Colonic mucosa (tissue), 4 donors: Measurements from ENCODE around the gene APBB3. TPM values are rescaled to one million over a fixed set of nuclear protein-coding genes. Genes with fewer than 3 reads are reported as not detected.

Experiments
- DNase-seq: peaks from one replicate; pipeline ENCODE4 v3.0.0-alpha.2; 2020
- H3K27ac ChIP-seq: fragments of 200-600 bp; one replicate; pipeline ENCODE4 v1.8.0; 2021
- H3K27me3 ChIP-seq: fragments of 200-600 bp; one replicate; pipeline ENCODE4 v1.8.0; 2021
- H3K36me3 ChIP-seq: fragments of 200-600 bp; one replicate; pipeline ENCODE4 v1.8.0; 2021
- H3K4me1 ChIP-seq: fragments of 200-600 bp; one replicate; pipeline ENCODE4 v1.8.0; 2021; ENCODE audit warnings: mild to moderate bottlenecking
- H3K4me3 ChIP-seq: fragments of 200-600 bp; one replicate; pipeline ENCODE4 v1.8.0; 2021
- H3K9ac ChIP-seq, 2 donors: one replicate each; pipeline ENCODE4 v1.7.0; 2013; ENCODE audit warnings: control low read depth in 2 of 2, low read depth in 2 of 2, low read length in 2 of 2
- H3K9me3 ChIP-seq: fragments of 200-600 bp; one replicate; pipeline ENCODE4 v1.8.0; 2021
- CTCF ChIP-seq: fragments of 200-600 bp; IDR thresholded peaks from one replicate; pipeline ENCODE4 v1.8.0; 2022; ENCODE audit warnings: antibody characterized with exemption, mild to moderate bottlenecking
- intact Hi-C: fragments of 100-400 bp; cut with DNase I; formaldehyde crosslinking; loops from one replicate; pipeline ENCODE4 v1.14.1; 2022
- total RNA-seq, 2 donors: library from RNA; stranded (reverse); fragmentation: NEBNext Ultra II Directional in 1 of 2; extraction: Animal tissue kit (Norgen Biotek cat#: 25700) in 1 of 2; gene quantifications; one replicate each; pipeline ENCODE4 v1.2.1, GENCODE V29; 2021
- donor health status: healthy.
- donor health status: DM: no; HTN: no; CAD: no.
- donor health status: DM: no; HTN: no; CAD: no.

Gene APBB3
- total RNA-seq, 2 donors from 2014 or later, result 11.0 to 17.0 TPM

GRCh38 chr5:140553657-140554056, 10.7 kb downstream of the APBB3 start:
- DNase-seq, result no peak
- no peak overlapping the region for H3K4me3 ChIP-seq
- no peaks in the 10 kb centered on the region for H3K9me3 ChIP-seq
- peaks cover 13% of the 10 kb centered on the region for H3K36me3 ChIP-seq
- no peak for TF ChIP-seq CTCF
- H3K9ac ChIP-seq, result no peak overlapping the region
- intact Hi-C loops, result no loop called here
- peaks cover 27% of the 10 kb centered on the region for H3K4me1 ChIP-seq
- no peak overlapping the region for H3K27ac ChIP-seq
- H3K27me3 ChIP-seq, result no peaks in the 10 kb centered on the region

GRCh38 chr5:140551872-140552271, 12.5 kb downstream of the APBB3 start:
- no peak for TF ChIP-seq CTCF
- no peak overlapping the region for H3K4me3 ChIP-seq
- H3K27ac ChIP-seq, result no peak overlapping the region
- no peak overlapping the region for H3K9ac ChIP-seq
- no peaks in the 10 kb centered on the region for H3K27me3 ChIP-seq
- DNase-seq, result no peak
- intact Hi-C loops, result no loop called here
- H3K4me1 ChIP-seq, result peaks cover 33% of the 10 kb centered on the region
- H3K36me3 ChIP-seq, result peaks cover 13% of the 10 kb centered on the region
- H3K9me3 ChIP-seq, result no peaks in the 10 kb centered on the region

- Histone ChIP-seq H3K27me3 (no peaks in the 10 kb centered on the region), H3K9ac (no peak overlapping the region), H3K4me1 (peaks cover 29% of the 10 kb centered on the region), H3K27ac (peak overlapping the region; percentile 93), H3K4me3 (no peak overlapping the region), H3K36me3 (peaks cover 13% of the 10 kb centered on the region), H3K9me3 (no peaks in the 10 kb centered on the region)
- no peak for DNase-seq
- no peak for TF ChIP-seq CTCF
- intact Hi-C loops, result no loop called here
Measured at GRCh38 chr5:140550147-140551079, 14.0 kb downstream of the APBB3 start.

GRCh38 chr5:140549237-140550144, 14.9 kb downstream of the APBB3 start:
- Histone ChIP-seq H3K27me3 (no peaks in the 10 kb centered on the region), H3K4me3 (no peak overlapping the region), H3K9ac (peak overlapping the region in 1 of 2 donors; percentile 89), H3K9me3 (no peaks in the 10 kb centered on the region), H3K27ac (peak overlapping the region; percentile 93), H3K36me3 (peaks cover 13% of the 10 kb centered on the region), H3K4me1 (peaks cover 22% of the 10 kb centered on the region)
- TF ChIP-seq CTCF, result no peak
- peak; percentile 73 for DNase-seq
- intact Hi-C loops, result loop anchor here (10.0 kb wide), 2 partner anchors 155 to 175 kb away; partner anchors contain the start of gene ZMAT2

- no peak overlapping the region for H3K4me3 ChIP-seq
- peak overlapping the region; percentile 93 for H3K27ac ChIP-seq
- H3K4me1 ChIP-seq, result peaks cover 22% of the 10 kb centered on the region
- H3K36me3 ChIP-seq, result peaks cover 13% of the 10 kb centered on the region
- DNase-seq, result no peak
- no peaks in the 10 kb centered on the region for H3K27me3 ChIP-seq
- intact Hi-C loops, result loop anchor here (10.0 kb wide), 2 partner anchors 156 to 174 kb away; partner anchors contain the start of gene ZMAT2
- H3K9ac ChIP-seq, result peak overlapping the region; percentile 31 to 89
- H3K9me3 ChIP-seq, result no peaks in the 10 kb centered on the region
- no peak for TF ChIP-seq CTCF
Measured at GRCh38 chr5:140548791-140549190, 15.6 kb downstream of the APBB3 start.
